HepG2 (cell line): ENCODE data around the gene TMEM38A. TPM values are rescaled to one million over a fixed set of nuclear protein-coding genes. Genes with fewer than 3 reads are reported as not detected.

Experiments
- CCDC6 ChIP-seq: sonication (generic); formaldehyde crosslinking; IDR thresholded peaks from 2 replicates; pipeline ENCODE4 v1.8.1; 2022; ENCODE audit warnings: mild to moderate bottlenecking, missing genetic modification reagents, moderate library complexity
- CHCHD3 ChIP-seq: sonication (generic); formaldehyde crosslinking; IDR thresholded peaks from 2 replicates; pipeline ENCODE4 v1.8.0; 2022; ENCODE audit warnings: mild to moderate bottlenecking, missing genetic modification reagents, moderate library complexity
- JUND ChIP-seq: sonication (generic); formaldehyde crosslinking; IDR thresholded peaks from 2 replicates; pipeline ENCODE4 v1.8.0; 2022; ENCODE audit warnings: mild to moderate bottlenecking, missing genetic modification reagents
- KLF13 ChIP-seq: sonication (generic); formaldehyde crosslinking; IDR thresholded peaks from 2 replicates; pipeline ENCODE4 v1.4.0; 2020; ENCODE audit warnings: mild to moderate bottlenecking, missing genetic modification reagents
- KLF15 ChIP-seq: sonication (generic); formaldehyde crosslinking; IDR thresholded peaks from 2 replicates; pipeline ENCODE4 v1.8.1; 2023; ENCODE audit warnings: borderline replicate concordance, mild to moderate bottlenecking, inconsistent platforms, missing genetic modification reagents, mixed read lengths
- MIXL1 ChIP-seq: IDR thresholded peaks from 2 replicates; pipeline ENCODE4 v1.6.1; 2016
- NBN ChIP-seq: fragments of 450-650 bp; conservative IDR thresholded peaks from 2 replicates; pipeline ENCODE4 v1.6.1; 2017
- NFYB ChIP-seq: sonication (generic); formaldehyde crosslinking; IDR thresholded peaks from 2 replicates; pipeline ENCODE4 v1.4.0; 2020; ENCODE audit warnings: missing genetic modification reagents
- ZNF10 ChIP-seq: sonication (generic); formaldehyde crosslinking; IDR thresholded peaks from 2 replicates; pipeline ENCODE4 v1.4.0; 2020; ENCODE audit warnings: mild to moderate bottlenecking, low read depth, missing genetic modification reagents, borderline replicate concordance
- ZNF253 ChIP-seq: sonication (generic); formaldehyde crosslinking; IDR thresholded peaks from 2 replicates; pipeline ENCODE4 v1.8.0; 2022; ENCODE audit warnings: mild to moderate bottlenecking, missing genetic modification reagents, borderline replicate concordance
- ZNF335 ChIP-seq: sonication (generic); formaldehyde crosslinking; IDR thresholded peaks from 2 replicates; pipeline ENCODE4 v1.4.0; 2020; ENCODE audit warnings: missing genetic modification reagents
- ZNF441 ChIP-seq: sonication (generic); formaldehyde crosslinking; IDR thresholded peaks from 2 replicates; pipeline ENCODE4 v1.7.0; 2021; ENCODE audit warnings: missing genetic modification reagents, borderline replicate concordance
- ZNF605 ChIP-seq: sonication (generic); formaldehyde crosslinking; IDR thresholded peaks from 2 replicates; pipeline ENCODE4 v1.8.0; 2022; ENCODE audit warnings: mild to moderate bottlenecking, missing genetic modification reagents
- ZNF629 ChIP-seq: sonication (generic); formaldehyde crosslinking; conservative IDR thresholded peaks from 2 replicates; pipeline ENCODE4 v1.5.0; 2020; ENCODE audit warnings: missing genetic modification reagents
- ZNF646 ChIP-seq: sonication (generic); formaldehyde crosslinking; IDR thresholded peaks from 2 replicates; pipeline ENCODE4 v1.9.0; 2021; ENCODE audit warnings: mild to moderate bottlenecking, missing genetic modification reagents
- ZNF652 ChIP-seq: IDR thresholded peaks from 2 replicates; pipeline ENCODE4 v1.6.1; 2016; ENCODE audit warnings: low read depth, borderline replicate concordance
- ZSCAN22 ChIP-seq: sonication (generic); formaldehyde crosslinking; IDR thresholded peaks from 2 replicates; pipeline ENCODE4 v1.4.0; 2020; ENCODE audit warnings: mild to moderate bottlenecking, missing genetic modification reagents
- polyA plus RNA-seq, 8 experiments: library from polyadenylated mRNA; depleted of rRNA in 3 of 8; stranded (reverse) in 7 of 8; unstranded in 1 of 8; fragments of >200 nt; fragmentation: Illumina TruSeq in 4 of 8; extraction: Trizol in 4 of 8; gene quantifications; 2 replicates each; pipeline versions ENCODE4 v1.2.1 to v1.2.3, GENCODE V29; 2011 to 2016; ENCODE audit warnings: low read depth in 4 of 8, missing spikeins in 1 of 8, mixed read lengths in 1 of 8; ENCODE audit not compliant: insufficient read depth in 1 of 8
- total RNA-seq, 5 experiments: library from RNA; depleted of rRNA; stranded (reverse); fragments of >200 nt; fragmentation: Illumina TruSeq; extraction: Trizol; gene quantifications; 2 replicates each; pipeline ENCODE4 v1.2.3, GENCODE V29; 2016; ENCODE audit warnings: low read depth in 1 of 5
- TF ChIP-seq, protein P1 (sequence below): IDR thresholded peaks from 2 replicates; pipeline ENCODE4 v1.6.1; 2012; ENCODE audit warnings: low read length, improper control_type of control experiment
- TF ChIP-seq, protein P2 (sequence below): fragments of 450-650 bp; IDR thresholded peaks from 2 replicates; pipeline ENCODE4 v1.6.1; 2017

The TMEM38A gene
- total and polyA plus RNA-seq, 2 of the 13 experiments (the other 11 are each of a cell fraction or from before 2014, with no cell fraction given): 4.8 to 6.8 TPM

DNA sequence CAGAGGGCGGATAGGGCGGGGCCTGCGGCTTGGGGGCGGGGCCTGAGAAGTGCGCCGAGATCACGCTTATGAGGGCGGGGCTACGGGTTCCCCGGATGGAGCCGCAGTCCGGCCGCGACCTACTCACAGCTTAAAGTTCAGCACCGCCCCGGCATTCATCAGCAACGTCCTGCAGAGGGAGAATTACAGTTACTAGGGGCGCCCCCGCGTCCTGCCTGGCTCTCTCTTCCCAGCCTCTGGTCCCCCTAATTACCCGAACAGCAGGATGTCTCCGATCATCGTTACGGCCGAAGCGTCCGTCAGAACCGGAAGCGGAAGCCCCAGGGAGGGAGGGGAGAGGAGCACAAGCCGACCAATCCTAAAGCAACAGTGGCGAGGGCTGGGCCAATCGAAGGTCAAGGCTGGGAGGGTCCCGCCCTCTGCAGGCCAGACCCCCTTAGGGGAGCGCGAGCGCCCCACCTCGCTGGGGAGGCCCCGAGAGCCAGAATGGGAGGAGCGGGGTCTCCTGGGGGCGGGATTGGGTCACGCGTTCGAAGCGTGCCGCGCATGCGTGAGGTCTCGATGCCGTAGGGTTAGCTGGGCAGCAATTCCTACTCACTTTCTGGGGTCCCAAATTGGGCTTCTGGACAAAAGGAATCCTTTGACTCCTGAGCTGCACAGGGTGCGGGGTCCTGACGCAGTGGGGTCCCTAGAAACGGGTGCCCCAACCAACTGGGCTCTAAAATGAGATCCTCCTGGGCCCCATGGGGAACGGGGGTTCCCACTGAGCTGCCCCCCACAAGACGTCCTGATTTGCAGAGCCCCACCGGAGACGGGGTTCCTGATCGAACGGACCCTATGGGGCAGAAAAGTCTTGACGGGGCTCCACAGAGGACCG is 869 bp upstream of the TMEM38A start, which contains the start of gene SMIM7 (continued):
- TF ChIP-seq, protein P1, sequence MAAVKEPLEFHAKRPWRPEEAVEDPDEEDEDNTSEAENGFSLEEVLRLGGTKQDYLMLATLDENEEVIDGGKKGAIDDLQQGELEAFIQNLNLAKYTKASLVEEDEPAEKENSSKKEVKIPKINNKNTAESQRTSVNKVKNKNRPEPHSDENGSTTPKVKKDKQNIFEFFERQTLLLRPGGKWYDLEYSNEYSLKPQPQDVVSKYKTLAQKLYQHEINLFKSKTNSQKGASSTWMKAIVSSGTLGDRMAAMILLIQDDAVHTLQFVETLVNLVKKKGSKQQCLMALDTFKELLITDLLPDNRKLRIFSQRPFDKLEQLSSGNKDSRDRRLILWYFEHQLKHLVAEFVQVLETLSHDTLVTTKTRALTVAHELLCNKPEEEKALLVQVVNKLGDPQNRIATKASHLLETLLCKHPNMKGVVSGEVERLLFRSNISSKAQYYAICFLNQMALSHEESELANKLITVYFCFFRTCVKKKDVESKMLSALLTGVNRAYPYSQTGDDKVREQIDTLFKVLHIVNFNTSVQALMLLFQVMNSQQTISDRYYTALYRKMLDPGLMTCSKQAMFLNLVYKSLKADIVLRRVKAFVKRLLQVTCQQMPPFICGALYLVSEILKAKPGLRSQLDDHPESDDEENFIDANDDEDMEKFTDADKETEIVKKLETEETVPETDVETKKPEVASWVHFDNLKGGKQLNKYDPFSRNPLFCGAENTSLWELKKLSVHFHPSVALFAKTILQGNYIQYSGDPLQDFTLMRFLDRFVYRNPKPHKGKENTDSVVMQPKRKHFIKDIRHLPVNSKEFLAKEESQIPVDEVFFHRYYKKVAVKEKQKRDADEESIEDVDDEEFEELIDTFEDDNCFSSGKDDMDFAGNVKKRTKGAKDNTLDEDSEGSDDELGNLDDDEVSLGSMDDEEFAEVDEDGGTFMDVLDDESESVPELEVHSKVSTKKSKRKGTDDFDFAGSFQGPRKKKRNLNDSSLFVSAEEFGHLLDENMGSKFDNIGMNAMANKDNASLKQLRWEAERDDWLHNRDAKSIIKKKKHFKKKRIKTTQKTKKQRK: no peak; the same call in 1 of the 2 replicates
- TF ChIP-seq MIXL1 (CRISPR knock-in tag) (peak; percentile 71), ZNF652 (CRISPR knock-in tag) (no peak; the same call in 1 of the 2 replicates), KLF15 (CRISPR knock-in tag) (no peak; the same call in 1 of the 2 replicates), ZSCAN22 (no peak), NFYB (CRISPR knock-in tag) (peak; percentile 97), ZNF335 (CRISPR knock-in tag) (no peak), KLF13 (CRISPR knock-in tag) (no peak), JUND (CRISPR knock-in tag) (no peak), ZNF253 (no peak), NBN (no peak), ZNF441 (0 out of 2 replicates have a peak, but pooled peaks have one; percentile 20), ZNF605 (CRISPR knock-in tag) (0 out of 2 replicates have a peak, but pooled peaks have one; percentile 10), ZNF646 (CRISPR knock-in tag) (0 out of 2 replicates have a peak, but pooled peaks have one; percentile 18), CHCHD3 (CRISPR knock-in tag) (peak; percentile 71; the same call in 1 of the 2 replicates), CCDC6 (peak; percentile 85), ZNF629 (CRISPR knock-in tag) (no peak), ZNF10 (CRISPR knock-in tag) (no peak)
- TF ChIP-seq, protein P2, sequence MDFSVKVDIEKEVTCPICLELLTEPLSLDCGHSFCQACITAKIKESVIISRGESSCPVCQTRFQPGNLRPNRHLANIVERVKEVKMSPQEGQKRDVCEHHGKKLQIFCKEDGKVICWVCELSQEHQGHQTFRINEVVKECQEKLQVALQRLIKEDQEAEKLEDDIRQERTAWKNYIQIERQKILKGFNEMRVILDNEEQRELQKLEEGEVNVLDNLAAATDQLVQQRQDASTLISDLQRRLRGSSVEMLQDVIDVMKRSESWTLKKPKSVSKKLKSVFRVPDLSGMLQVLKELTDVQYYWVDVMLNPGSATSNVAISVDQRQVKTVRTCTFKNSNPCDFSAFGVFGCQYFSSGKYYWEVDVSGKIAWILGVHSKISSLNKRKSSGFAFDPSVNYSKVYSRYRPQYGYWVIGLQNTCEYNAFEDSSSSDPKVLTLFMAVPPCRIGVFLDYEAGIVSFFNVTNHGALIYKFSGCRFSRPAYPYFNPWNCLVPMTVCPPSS: no peak
